Activated naive CD4-positive, alpha-beta T cell treated with anti-CD3 and anti-CD28 coated beads, Interleukin-2, amount 50 U/mL, for 16 hours (primary cell): ENCODE results near the gene FLT3LG.
A peak's percentile ranks its signal among the peaks of the same experiment; 100 is the strongest.

Source experiments
- DNase-seq: peaks from one replicate; pipeline ENCODE4 v3.0.0-alpha.2; 2020

Gene FLT3LG

DNA sequence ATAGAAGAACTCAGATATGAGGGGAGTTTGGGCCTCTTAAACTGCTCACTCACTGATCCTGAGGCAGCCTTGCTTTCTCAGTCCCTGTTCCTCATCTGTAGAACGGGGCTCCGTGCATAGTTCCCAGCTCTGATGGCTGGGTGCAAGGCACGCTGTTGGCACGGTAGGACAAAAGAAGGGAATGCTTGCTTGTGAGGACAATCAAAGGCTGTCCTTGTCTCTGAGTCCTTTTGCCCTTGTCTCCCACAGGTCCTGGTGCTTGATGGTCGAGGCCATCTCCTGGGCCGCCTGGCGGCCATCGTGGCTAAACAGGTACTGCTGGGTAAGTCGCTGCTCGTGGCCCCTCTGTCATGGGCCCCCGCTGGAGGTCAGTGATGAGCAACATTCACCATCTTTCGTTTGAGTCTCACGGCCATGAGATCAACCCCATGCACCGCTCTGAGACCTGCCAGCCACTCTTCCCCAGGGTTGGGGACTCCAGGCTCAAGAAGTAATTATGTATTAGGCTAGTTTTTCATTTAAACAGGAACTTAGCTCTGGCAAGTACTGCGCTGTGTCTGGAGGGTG lies 15.7 kb downstream of the FLT3LG start:
- DNase-seq: no peak

DNA sequence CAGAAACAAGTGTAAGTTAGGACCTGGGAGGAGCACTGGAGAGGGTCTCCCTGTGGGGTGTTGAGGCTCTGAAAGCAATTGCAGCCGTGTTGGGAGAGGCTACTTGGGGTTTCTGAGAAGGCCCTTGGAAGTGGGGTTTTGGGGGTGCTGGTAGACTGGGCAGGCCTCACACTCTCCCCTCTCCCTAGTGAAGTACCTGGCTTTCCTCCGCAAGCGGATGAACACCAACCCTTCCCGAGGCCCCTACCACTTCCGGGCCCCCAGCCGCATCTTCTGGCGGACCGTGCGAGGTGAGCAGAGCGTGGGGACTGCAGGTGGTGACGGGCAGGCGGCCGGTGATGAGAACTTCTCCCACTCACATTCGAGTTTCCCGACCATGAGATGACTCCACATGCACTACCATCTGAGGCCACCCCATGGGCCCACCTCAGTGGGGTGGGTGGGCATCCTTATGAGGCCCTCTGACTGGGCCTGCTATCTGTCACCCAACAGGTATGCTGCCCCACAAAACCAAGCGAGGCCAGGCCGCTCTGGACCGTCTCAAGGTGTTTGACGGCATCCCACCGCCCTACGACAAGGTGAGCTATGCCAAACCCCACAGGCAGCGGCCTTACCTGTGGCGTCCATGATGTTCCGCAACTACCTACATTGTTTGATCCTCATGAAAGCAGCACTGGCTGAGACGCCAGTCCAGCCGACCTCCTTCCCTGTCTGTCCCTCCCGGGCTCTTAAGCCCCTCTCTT lies 16.4 kb downstream of the FLT3LG start:
- no peak for DNase-seq

DNA sequence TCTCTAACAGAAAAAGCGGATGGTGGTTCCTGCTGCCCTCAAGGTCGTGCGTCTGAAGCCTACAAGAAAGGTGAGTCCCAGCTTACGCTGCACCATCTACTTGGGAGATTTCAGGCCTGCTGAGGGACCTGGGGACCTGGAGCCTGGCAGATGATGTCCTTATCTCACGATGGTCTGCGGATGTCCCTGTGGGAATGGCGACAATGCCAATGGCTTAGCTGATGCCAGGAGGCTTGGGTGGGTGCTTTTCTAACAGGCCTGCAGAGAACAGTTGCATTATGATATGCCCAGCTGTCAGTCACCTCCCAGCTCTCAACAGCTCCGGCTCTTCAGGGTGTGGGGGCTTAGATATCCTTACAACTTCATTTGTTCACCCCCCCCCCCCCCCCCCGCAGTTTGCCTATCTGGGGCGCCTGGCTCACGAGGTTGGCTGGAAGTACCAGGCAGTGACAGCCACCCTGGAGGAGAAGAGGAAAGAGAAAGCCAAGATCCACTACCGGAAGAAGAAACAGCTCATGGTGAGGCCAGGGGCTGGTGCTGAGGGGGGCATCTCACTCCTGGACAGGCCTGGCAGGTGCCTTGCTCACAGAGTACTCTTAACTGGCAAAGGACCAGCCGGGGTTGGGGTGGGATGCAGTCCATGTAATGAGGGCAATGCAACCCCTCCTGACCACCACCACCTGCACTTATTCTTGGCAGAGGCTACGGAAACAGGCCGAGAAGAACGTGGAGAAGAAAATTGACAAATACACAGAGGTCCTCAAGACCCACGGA lies 17.2 kb downstream of the FLT3LG start:
- DNase-seq: no peak

DNA sequence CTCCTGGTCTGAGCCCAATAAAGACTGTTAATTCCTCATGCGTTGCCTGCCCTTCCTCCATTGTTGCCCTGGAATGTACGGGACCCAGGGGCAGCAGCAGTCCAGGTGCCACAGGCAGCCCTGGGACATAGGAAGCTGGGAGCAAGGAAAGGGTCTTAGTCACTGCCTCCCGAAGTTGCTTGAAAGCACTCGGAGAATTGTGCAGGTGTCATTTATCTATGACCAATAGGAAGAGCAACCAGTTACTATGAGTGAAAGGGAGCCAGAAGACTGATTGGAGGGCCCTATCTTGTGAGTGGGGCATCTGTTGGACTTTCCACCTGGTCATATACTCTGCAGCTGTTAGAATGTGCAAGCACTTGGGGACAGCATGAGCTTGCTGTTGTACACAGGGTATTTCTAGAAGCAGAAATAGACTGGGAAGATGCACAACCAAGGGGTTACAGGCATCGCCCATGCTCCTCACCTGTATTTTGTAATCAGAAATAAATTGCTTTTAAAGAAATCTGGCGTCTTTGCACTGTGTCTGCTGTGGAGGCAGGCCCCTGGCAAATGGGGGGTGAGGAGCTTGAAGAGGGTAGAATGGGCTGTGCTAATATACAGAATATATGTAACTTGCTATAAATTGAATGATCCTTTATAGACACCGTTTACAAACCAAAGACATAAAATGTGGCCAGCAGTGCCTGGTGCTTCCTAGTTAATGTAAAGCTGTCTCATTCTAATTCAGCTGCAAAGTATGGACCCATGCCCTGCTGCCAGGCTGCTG lies 18.0 kb downstream of the FLT3LG start:
- no peak for DNase-seq

DNA sequence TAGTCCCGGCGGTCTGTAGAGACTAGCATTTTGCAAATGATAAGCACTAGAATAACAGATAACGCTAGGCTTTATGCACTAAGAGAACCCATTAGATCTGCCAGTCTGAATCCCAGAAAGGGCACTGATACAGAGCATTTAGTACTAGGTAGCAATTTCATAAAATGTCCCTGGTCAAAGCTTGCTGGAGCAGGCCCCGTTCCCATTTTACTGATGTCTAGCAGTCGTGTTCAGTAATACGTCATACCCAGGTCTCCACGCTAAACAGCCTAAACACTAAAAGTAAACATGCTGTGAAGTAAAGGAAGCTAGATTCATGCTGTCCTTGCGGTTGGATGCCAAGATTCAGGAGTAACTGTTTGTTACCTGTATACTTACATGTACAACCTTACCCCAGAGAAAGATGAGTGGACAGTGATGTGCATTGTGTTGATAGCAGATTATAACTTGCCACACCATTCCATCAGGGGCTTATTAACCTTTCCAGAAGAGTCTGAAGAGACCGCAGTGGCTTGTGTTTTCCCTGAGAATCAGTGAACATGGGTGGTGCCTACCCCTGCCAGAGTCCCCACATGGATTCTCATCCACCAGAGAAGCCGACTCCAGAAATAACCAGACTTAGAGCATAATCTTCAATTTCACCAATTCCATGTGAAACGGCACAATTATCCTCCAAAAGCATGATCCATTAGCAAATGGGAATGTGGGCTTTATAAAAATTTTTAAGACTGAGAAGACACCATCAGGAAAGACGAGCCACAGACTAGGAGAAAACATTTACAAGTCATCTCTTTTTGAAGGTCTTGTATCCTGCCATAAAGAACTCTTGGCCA lies 18.8 kb downstream of the FLT3LG start:
- DNase-seq: peak; percentile 35

DNA sequence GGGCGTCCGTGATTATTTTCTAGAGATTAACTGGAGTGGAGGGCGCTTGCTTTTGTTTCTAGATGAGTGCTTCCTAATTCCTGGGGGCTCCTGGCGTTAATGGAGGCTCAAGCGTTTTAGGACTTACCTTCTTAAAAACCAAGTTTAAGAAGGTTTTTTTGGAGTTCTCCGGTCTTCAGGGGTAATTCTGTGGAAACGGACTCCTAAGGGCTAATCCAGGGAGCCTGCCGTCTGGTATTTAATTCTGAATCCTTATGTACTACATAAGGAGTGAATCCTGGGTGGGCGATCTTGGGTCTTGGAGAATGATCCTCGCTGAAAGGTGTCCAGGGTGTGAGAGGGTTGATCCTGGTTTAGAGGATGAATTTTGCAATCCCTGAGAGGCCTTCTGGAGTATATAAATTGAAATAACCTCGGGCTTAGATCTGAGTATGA lies 22.6 kb downstream of the FLT3LG start:
- no peak for DNase-seq

DNA sequence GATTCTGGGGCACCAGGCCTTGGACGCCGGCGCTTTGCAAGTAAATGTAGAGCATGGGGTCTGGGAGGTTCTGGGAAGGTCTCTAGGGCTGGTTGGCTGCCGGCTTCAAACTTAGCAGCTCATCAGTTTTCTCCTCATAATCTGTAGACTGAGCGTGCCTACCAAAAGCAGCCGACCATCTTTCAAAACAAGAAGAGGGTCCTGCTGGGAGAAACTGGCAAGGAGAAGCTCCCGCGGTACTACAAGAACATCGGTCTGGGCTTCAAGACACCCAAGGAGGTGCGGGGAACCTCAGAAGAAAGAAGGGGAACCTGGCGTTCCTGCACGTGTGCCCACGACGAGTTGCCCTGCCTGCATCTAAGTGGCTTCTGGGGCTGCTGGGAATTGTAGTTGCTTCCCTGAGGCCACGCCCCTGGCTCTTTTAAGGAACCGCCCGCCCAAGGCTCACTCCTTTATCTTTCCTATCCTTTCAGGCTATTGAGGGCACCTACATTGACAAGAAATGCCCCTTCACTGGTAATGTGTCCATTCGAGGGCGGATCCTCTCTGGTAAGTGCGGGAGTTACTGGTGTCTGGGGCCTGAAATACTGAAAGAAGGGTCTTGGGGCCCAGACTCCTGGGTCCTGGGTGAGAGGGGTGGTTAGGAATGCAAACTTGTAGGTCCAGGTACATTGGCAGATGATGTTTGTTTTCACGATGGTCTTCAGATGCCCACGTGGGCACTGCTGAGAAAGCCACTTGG lies 23.2 kb downstream of the FLT3LG start:
- peak; percentile 80 for DNase-seq

DNA sequence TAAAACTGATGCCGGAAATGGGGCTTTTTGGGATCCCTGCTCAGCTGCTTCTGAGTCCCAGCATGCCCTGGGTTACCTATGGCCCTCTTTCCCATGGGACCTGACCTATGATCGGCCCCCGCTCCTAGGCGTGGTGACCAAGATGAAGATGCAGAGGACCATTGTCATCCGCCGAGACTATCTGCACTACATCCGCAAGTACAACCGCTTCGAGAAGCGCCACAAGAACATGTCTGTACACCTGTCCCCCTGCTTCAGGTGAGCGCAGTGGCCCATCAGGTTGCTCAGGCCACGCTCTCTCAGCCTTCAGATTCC lies 23.7 kb downstream of the FLT3LG start:
- peak; percentile 13 for DNase-seq

DNA sequence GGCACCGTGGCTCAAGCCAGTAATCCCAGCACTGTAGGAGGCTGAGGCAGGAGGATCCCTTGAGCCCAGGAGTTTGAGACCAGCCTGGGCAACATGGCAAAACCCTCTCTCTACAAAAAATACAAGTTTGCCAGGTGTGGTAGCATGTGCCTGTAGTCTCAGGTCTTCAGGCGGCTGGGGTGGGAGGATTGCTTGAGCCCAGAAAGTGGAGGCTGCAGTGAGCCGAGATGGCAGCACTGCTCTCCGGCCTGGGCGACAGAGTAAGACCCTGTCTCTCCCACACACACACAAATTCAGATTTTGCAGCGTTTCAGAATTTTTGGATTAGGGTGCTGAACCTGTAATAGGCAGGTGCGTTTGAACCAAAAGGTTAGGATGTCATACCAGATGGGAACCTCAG lies 24.5 kb downstream of the FLT3LG start:
- DNase-seq: no peak

DNA sequence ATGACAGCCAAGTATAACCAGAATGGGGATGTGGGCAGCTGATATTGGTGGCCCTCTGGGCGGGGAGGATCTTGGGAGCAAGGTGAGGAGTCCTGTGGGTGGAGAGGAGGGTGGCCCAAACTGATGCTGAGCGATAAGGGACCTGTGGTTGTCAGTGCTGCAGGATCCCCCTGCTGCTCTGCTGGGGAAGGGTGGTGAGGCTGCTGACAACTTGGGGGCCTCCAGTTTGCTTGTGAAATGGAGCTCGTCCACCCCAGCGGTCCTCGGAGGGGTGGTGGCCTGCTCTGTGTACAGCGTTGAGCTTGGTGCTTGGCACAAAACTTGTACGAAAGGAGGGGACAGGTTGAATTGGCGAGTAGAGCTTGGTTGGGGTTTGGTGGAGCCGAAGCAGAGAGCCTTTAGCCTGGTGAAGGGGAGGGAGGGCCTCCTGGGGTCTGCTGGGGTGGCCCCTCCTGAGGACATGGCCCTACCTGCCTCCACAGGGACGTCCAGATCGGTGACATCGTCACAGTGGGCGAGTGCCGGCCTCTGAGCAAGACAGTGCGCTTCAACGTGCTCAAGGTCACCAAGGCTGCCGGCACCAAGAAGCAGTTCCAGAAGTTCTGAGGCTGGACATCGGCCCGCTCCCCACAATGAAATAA lies 25.1 kb downstream of the FLT3LG start:
- peak; percentile 24 for DNase-seq

DNA sequence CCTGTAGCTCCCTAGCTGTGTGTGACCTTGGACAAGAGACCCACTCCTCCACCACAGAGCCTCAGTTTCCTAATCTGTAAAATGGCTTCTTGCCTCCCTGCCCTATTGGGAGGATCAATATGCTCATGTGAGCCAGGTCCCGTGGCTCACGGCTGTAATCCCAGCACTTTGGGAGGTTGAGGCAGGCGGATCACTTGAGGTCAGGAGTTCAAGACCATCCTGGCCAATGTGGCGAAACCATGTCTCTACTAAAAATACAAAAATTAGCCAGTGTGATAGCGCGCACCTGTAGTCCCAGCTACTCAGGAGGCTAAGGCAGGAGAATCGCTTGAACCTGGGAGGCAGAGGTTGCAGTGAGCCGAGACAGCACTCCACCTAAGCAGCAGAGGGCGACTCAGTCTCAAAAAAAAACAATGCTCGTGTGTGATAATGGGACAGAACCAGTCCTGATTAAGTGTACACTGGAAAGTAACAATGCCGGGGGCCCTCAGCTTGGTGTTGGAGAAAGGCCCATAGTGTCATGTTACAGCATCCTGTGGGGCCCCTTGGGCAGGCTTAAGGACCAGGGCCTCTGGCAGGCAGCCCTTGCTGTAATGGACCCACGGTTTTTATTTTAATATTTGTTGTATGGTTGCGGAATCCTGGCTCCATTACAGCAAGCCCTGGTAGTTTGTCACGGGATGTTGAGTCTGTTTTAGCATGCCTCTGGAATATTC lies 29.0 kb downstream of the FLT3LG start:
- DNase-seq: peak; percentile 46

DNA sequence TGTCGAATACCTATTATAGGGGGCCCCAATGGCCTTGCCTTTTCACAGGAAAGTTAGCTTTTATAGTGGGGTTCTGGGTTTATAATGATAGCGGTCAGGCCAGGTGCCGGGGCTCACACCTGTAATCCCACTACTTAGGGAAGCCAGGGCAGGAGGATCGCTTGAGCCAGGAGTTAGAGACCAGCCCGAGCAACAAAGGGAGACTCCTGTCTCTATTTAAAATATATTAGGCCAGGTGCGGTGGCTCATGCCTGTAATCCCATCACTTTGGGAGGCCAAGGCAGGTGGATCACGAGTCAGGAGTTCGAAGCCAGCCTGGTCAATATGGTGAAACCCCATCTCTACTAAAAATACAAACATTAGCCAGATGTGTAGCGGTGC lies 29.6 kb downstream of the FLT3LG start:
- no peak for DNase-seq

DNA sequence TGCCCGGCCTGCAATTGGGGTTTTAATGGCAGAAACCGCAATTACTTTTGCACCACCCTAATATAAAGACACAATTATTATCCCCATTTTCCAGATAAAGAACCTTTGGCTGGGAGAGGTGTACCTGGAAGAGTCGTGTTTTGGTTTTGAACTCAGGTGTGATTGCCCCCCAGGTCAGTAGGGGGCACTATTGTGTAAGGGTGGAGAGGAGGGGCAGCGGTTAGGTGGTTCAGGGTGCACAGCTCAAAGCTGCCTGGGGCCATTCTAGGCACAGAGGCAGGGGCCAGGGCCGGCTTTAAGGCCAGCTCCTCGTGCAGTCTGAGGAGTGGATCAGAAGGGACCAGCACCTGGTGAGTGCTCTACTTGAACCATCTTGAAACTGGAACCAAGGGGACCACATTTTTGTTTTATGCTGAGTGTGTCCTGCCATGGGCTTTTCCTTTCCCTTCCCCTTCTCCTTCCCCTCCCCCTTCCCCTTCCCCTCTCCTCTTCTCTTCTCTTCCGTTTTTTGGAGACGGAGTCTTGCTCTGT lies 32.6 kb downstream of the FLT3LG start:
- peak; percentile 74 for DNase-seq

DNA sequence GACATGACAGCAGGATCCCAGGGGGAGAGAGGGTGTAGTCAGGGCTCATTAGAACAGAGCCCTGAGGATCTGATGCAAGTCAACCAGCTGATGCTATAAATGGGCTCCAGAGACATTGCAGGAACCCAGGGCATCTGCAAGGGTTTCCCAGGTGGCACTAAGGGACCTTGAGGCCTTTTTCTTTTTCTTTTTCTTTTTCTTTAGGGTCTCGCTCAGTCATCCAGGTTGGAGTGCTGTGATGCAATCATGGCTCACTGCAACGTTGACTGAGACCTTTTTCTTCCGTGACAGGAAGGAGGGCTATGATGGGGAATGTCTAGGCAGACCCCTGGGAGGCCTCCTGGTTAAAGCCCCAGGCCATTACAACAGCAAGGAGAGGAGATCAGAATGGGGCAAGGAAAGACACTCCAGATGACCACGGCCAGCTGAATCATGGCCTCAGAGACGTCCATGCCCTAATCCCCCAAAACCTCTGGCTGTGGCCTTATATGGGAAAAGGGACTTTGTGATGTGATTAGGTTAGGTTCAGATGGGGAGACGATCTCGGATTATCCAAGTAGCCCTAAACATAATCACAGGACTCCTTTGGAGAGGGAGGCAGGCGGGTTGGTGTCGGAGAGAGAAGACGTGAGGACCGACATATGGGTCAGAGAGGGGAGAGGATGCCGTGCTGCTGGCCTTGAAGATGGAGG lies 33.9 kb downstream of the FLT3LG start:
- DNase-seq: no peak

DNA sequence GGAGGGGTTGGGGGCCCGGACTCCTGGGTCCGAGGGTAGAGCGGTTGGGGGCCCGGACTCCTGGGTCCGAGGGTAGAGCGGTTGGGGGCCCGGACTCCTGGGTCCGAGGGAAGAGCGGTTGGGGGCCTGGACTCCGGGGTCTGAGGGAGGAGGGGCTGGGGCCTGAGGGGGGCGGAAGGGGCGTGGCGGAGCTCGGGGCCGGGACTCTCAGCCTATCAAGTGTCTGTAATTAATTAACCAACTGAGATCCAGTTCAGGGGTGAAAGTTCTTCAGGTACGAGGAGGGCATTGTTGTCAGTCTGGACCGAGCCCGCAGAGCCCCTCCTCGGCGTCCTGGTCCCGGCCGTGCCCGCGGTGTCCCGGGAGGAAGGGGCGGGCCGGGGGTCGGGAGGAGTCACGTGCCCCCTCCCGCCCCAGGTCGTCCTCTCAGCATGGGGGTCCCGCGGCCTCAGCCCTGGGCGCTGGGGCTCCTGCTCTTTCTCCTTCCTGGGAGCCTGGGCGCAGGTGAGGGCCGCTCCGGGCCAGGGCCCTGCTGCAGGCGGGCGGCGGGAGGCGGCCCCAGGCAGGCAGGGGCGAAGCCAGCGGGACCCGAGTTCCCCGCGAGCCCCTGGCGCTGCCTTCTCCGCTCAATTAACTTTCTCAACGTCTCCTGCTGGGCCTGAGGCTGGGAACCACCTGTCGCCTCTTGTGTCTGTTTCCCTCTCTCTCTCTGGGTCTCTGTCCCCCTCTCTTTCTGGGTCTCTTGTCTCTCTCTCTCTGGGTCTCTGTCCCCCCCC lies 39.1 kb downstream of the FLT3LG start:
- peak; percentile 43 for DNase-seq

DNA sequence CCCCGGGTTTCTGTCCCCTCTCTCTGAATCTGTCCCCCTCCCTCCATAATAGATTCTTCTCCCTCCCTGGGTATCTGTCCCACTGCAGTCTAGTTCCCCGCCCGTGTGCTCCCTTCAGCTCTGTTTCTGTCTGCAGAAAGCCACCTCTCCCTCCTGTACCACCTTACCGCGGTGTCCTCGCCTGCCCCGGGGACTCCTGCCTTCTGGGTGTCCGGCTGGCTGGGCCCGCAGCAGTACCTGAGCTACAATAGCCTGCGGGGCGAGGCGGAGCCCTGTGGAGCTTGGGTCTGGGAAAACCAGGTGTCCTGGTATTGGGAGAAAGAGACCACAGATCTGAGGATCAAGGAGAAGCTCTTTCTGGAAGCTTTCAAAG lies 39.7 kb downstream of the FLT3LG start:
- no peak for DNase-seq

DNA sequence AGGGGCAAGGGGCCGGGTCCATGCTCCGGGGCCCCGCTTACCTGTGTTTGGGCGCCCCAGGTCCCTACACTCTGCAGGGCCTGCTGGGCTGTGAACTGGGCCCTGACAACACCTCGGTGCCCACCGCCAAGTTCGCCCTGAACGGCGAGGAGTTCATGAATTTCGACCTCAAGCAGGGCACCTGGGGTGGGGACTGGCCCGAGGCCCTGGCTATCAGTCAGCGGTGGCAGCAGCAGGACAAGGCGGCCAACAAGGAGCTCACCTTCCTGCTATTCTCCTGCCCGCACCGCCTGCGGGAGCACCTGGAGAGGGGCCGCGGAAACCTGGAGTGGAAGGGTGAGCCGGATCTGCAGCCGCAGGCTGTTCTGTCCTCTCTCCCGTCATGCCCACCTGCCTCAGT lies 40.1 kb downstream of the FLT3LG start:
- no peak for DNase-seq

DNA sequence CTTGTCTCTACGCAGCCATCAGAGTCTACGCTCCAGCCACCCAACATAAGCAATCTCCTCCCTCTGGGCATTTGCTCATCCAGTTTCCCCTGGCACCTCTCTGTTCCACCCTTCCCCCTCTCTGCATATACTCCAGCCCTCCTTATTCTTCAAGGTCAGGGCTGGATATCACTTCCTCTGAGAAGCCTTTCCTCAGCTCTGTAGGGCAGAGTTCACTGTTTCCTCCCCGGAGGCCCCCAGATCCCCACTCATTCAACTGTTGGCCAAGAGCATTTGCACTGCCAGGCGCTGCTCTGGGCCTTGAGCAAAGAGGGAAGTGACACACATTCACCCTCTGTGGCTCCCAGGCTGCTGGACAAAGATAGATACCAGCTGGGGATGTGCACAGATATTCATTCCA lies 41.8 kb downstream of the FLT3LG start:
- DNase-seq: no peak

DNA sequence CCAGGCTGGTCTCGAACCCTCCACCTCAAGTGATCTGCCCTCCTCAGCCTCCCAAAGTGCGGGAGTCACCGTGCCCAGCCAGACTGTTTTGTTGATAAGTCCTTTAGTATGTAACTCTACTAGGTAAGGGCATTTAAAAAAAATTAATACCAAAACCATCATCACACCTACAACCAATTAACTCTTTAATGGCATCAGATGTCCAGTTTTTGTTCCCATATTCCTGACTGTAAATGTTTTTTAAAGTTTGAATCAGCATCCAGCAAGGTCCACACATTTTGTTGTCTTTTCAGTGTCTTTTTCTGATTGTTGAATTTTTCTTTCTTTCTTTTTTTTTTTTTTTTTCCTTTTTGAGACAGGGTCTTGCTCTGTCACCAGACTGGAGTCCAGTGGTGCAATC lies 44.0 kb downstream of the FLT3LG start:
- no peak for DNase-seq
